Cerebellar nuclear complex (tissue), 1 donor: ENCODE results near the gene B3GNT2.
A peak's percentile ranks its signal among the peaks of the same experiment; 100 is the strongest.

Source experiments
- DNase-seq, 2 experiments: peaks; one replicate each; lab custom pipeline; 2025; lab: John Stamatoyannopoulos, UW

The B3GNT2 gene

DNA sequence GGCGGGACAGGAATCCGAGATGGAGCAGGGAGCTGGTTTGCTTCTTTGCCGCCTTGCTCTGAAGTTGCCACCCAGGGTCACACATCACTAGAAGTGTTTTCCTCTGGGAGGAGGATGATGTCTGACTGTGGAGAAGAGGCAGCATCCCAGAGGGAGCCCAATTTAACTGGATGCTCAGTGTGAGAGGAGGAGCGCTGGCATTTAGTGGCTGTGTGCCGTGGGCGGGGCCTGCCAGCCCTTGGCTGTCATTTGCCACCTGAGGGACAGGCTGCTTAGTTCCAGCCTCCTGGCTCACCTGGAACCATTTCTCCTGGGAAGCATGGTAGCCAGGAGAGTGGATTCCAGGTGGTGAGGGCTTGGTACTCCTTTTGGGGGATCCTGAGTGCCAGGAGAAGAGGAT, 9.6 kb downstream of the B3GNT2 start:
- no peak for DNase-seq

GRCh38 chr2:62206024-62206423, 10.1 kb downstream of the B3GNT2 start:
- DNase-seq = no peak

GRCh38 chr2:62207491-62207890, 11.6 kb downstream of the B3GNT2 start:
- DNase-seq = no peak

DNA sequence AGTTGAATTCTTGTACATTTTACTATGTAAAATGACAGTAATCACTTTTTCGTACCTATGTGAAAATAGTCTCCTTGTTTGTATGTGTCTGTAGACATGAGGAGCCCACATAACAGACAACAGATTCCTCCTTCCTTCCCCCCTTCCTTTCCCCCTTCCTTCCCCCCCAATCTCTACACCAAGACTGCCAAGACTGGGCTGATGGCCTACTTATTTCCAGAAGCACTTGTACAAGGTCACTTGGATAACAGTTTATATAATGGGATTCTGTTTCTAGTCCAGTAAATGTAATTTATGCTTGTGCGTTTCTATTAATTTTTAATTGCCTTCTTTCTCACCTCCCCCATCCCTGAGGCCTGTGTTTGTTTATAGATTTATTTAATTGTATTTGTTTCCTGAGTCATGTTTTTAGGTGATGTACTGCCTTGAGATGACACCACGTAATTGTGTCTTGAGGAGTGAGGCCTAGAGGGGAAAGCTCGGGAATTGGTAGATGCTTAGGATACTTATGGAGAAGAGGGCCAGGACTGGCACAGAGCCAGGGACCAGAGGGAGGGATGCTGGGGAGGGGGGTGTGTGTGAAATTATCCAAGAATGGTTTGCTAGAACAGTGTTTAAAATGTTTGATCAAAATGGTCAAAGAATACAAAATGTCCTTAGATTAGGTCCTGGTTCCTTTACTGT, 12.3 kb downstream of the B3GNT2 start:
- no peak for DNase-seq

GRCh38 chr2:62208758-62209114, 12.8 kb downstream of the B3GNT2 start:
- DNase-seq = no peak

DNA sequence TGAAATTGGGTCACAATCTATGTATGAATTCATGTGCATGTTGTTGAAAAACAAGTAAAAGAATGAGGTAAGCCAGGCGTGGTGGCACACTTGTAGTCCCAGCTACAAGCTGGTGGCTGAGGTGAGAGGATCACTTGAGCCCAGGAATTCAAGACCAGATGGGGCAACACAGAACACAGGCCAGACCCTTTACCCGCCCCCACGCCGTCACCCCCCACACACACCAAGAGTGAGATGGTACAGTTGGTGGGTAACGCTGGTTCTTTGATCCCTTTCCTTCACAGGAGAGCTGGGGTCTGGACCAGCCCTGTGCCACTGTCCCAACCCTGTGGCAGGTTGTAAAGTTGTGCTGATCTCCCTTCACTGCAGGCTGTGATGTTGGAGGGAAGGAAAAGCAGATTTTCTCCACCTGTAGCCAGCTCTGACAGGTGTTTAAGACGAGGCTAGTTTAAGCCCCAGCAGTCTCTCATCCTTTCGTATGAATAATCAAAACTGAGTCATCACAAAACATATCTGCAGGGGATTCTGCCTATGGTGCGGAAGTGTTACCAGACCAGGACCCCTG, 13.6 kb downstream of the B3GNT2 start:
- no peak for DNase-seq

DNA sequence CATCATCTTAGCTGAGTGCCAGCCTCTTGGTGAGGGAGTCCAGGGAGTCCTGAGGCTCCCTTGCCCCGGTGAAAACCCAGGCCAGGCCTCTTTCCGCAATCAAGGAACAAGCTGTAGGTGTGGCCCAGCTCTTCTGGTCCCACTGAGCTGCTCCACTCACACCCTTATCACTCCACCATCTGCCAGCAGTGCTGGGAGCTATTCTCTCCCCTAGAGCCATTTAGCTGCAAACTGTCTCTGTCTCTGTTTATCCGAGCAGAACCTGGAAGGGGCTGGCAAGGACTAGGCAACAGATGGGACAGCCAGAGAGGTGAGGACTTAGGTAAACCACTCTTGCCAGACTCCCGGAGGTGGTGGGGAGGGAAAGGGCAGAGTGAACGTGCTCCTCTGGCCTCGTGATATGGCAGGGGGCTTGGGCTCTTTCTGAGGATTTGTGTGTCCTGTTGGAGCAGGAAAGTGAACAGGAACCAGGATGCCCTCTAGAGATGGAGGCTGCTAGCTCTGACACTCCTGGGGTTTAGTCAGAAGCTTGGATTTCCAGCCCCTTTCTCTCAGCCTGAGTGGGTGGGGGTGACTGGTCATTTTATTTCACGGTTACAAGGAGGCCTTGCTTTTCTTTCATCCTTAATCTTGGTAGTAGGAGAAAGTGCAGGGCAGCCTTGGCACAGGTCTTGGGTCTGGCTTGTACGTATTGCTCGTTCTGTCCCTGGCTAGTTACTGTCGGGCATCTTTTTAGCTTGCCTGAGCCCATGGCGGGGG, 19.6 kb downstream of the B3GNT2 start:
- peak; percentile 43 to 76 for DNase-seq

DNA sequence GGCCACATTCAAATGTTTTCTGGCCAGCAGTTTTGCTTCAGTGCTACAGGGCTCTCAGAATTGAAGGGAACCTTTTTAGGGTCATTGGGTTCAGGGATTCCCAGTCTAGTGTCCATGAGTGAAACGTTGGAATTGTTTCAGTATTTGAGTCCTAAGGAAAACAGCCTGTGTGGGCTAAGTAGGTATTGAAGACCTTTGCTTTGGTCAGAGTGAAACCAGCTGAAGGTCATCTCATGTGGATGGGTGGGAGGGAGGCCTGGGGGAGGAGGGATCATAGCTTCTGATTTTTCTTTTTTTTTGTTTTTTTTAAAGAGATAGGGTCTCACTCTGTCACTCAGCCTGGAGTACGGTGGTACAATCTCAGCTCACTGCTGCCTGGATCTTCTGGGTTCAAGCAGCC, 20.2 kb downstream of the B3GNT2 start:
- no peak for DNase-seq

GRCh38 chr2:62216616-62217015, 20.7 kb downstream of the B3GNT2 start:
- DNase-seq = no peak

DNA sequence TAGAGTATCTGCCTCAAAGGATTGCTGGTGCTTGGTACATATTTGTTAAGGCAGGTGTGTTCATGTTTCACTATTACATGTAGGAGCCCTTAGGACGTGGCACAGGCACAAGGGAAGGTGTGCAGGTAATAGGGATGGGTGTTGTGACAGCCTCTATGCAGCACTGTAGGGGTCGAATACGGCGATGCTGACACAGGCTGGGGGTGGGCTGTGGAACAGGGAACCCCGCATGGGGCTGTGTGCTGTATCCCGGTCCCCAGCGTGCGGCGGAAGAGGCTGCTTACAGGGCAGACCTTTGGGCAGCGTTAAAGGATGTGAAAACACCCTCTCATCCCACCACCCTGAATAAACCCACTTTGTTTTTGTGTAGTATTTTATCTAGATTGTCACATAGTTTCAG, 21.5 kb downstream of the B3GNT2 start:
- DNase-seq = no peak

DNA sequence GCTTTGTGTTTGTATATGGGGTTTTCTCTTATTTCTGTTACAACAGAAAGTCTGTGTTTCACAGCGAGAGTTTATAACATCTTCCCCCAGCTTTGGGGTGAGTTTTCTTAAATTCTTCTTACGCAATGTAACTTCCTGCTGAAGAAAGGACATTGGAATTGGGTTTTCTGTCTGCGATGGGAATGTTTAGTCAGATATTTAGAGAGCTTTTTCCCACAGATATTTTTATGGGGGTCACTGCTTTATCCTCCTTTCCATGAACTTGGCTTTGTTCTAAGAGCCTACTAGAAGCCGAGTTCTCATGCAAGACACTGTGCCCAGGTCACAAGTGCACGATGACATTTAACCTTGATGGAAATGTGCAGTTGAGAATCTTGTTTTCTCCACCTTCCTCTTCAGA, 22.1 kb downstream of the B3GNT2 start:
- no peak for DNase-seq

- no peak for DNase-seq
Observed at GRCh38 chr2:62219407-62220159, 23.7 kb downstream of the B3GNT2 start.

GRCh38 chr2:62221141-62221540, 25.2 kb downstream of the B3GNT2 start:
- no peak for DNase-seq

GRCh38 chr2:62222171-62222570, 26.3 kb downstream of the B3GNT2 start:
- no peak for DNase-seq

DNA sequence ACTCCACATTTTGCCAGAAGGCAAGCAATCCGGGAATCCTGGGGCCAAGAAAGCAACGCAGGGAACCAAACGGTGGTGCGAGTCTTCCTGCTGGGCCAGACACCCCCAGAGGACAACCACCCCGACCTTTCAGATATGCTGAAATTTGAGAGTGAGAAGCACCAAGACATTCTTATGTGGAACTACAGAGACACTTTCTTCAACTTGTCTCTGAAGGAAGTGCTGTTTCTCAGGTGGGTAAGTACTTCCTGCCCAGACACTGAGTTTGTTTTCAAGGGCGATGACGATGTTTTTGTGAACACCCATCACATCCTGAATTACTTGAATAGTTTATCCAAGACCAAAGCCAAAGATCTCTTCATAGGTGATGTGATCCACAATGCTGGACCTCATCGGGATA, 26.8 kb downstream of the B3GNT2 start:
- no peak for DNase-seq

GRCh38 chr2:62224976-62225375, 29.1 kb downstream of the B3GNT2 start:
- no peak for DNase-seq

- DNase-seq = no peak
Observed at GRCh38 chr2:62227386-62228075, 31.6 kb downstream of the B3GNT2 start.

DNA sequence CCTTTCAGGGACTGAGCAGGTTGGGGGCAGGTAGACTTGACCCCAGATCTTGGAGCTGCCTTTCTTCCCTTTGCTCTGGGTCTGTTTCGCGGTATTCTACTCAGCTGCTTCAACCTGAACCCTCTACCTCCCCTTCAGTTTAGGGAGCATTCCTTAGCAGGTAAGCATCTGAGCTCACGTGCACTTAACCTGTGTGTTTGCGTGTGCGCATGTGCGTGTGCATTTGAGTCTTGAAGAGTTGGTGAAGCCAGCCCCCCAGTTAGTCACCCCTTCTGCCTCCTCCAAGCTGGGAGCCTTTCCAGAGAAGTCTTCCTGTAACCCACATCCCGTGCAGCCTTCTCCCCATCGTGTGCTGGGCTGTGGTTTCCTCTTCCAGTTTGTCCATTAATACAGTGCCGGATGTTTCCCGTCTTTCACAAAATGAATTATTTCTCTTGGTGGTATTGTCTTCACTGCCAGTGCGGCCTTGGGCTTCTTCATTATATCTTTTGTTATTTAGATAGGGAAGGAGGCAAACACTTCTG, 33.2 kb downstream of the B3GNT2 start:
- DNase-seq = no peak

DNA sequence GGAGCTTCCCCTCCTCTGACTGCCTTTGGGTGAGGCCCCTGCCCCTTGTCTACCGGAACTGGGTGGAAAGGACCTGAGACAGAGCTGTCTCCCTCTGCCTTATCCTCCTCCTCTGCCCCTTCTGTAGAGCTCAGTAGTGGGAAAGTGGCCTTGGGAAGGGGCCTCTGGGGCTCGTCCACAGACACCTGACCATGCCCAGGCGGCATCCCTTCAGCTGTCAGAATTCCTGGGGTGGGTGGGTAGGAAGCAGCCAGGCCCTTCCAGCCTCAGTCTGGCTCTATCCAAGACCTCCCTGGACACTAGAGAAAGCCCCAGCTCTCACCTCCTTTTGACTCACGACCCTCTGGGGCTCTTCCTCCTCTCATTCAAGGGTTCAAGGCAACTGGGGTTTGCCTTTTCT, 35.6 kb downstream of the B3GNT2 start:
- no peak for DNase-seq

- no peak for DNase-seq
Observed at GRCh38 chr2:62234755-62235655, 39.1 kb downstream of the B3GNT2 start.

DNA sequence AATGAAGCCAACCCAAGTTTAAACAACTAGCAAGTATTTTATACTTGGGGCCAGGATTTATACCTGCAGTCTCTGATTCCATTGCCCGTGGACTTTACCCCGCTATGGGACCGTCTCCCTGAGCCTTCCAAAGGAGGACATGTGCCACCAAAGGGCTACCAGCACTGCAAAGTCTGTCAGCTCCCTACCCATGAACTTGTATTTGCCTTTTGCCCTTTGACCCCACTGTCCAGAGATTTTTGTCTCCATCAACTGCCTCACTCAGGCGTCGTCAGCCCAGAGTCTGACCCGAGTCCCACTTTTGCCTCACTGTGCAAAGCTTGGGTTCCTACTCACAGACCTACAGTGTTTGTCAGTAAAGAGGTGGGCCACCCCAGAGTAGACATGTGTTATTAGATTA, 40.6 kb downstream of the B3GNT2 start:
- no peak for DNase-seq
